GM21515 (cell line): Measurements from ENCODE around the gene SARS1.

Experiments used
- ATAC-seq: cut with Tn5 transposase; IDR thresholded peaks from one replicate; pipeline ENCODE4 v1.9.1; 2021; ENCODE audit not compliant: unreplicated experiment

Gene SARS1

GRCh38 chr1:109248797-109249629 is 35.3 kb downstream of the SARS1 start, which contains the start of gene CELSR2:
CELSR2 (plus strand) TSS chr1:109249539; CDS start chr1:109250080, 541 bp downstream.
- ATAC-seq: peak; percentile 73

GRCh38 chr1:109249654-109250401 is 36.1 kb downstream of the SARS1 start:
- ATAC-seq: peak; percentile 33

DNA sequence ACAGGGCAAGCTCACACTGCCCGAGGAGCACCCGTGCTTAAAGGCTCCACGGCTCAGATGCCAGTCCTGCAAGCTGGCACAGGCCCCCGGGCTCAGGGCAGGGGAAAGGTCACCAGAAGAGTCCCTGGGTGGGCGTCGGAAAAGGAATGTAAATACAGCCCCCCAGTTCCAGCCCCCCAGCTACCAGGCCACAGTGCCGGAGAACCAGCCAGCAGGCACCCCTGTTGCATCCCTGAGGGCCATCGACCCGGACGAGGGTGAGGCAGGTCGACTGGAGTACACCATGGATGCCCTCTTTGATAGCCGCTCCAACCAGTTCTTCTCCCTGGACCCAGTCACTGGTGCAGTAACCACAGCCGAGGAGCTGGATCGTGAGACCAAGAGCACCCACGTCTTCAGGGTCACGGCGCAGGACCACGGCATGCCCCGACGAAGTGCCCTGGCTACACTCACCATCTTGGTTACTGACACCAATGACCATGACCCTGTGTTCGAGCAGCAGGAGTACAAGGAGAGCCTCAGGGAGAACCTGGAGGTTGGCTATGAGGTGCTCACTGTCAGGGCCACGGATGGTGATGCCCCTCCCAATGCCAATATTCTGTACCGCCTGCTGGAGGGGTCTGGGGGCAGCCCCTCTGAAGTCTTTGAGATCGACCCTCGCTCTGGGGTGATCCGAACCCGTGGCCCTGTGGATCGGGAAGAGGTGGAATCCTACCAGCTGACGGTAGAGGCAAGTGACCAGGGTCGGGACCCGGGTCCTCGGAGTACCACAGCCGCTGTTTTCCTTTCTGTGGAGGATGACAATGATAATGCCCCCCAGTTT is 36.9 kb downstream of the SARS1 start:
- ATAC-seq: no peak

GRCh38 chr1:109251277-109252166 is 37.8 kb downstream of the SARS1 start:
- no peak for ATAC-seq

DNA sequence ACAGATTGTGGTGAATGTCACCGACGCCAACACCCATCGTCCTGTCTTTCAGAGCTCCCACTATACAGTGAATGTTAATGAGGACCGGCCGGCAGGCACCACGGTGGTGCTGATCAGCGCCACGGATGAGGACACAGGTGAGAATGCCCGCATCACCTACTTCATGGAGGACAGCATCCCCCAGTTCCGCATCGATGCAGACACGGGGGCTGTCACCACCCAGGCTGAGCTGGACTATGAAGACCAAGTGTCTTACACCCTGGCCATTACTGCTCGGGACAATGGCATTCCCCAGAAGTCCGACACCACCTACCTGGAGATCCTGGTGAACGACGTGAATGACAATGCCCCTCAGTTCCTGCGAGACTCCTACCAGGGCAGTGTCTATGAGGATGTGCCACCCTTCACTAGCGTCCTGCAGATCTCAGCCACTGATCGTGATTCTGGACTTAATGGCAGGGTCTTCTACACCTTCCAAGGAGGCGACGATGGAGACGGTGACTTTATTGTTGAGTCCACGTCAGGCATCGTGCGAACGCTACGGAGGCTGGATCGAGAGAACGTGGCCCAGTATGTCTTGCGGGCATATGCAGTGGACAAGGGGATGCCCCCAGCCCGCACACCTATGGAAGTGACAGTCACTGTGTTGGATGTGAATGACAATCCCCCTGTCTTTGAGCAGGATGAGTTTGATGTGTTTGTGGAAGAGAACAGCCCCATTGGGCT is 38.6 kb downstream of the SARS1 start:
- ATAC-seq: no peak

- ATAC-seq: no peak
Observed at GRCh38 chr1:109252893-109253802, 39.4 kb downstream of the SARS1 start.

DNA sequence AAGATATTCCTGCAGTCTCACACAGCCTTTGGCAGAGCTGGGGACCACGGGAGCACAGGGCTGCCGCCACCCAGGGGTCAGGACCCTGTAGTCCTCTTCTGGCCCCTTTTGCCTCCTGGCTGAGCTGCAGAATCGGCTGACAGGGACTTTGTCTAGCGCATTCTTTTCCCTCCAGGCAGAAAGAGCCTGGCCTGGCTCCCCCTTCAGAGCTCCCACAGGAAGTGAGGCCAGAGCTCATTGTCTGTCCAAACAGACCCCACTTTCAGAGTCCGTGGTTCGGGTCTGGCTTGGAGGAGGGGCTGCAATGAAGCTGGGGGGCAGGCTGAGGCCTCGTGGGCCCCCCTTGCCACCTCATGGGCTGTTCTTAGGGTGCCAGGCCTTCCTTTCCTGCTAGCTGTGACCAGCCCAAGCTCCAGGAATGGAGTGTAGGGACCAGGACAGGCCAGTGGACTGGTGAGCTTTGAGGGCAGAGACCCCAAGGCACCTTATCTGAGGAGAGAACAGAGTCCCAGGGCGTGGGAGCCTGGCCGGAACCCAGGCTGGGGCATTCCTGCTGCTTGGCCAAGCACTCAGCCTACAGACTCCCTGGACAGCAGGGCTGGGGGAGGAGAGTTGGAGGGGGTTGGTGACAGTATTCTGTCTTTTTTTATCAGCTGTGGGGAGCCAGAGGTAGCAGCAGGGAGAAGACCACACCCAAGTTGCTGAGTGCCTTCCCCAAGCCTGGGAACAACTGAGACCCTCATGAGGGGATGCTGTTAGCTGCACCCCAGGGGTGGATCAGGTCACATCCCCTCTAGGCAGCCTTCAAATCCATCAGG is 40.3 kb downstream of the SARS1 start:
- ATAC-seq: no peak

DNA sequence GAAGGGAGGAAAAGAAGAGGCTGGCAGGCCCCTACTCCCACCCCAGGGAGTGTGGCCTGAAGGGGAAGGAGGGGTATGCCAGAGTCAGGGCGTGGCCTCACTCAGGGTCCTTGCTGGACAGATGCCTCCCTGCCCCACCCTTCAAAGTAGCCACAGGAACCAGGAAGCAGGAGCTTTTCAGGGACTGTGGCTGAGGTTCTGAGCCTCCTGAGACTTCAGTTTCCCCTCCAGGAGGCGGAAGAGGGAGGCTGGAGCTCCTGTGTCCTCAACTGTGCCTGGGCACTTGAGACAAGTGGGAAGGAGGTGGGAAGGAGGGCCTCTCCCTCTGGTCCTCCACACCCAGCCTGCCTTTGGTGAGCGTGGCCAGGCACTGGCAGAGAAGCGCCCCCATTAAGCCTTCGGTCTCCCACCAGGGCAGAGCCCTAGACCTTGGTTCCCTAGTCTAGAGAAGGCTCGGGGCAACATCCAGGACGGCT is 40.9 kb downstream of the SARS1 start:
- ATAC-seq: no peak

- no peak for ATAC-seq
Observed at GRCh38 chr1:109255097-109255651, 41.5 kb downstream of the SARS1 start.

- ATAC-seq: no peak
Observed at GRCh38 chr1:109255678-109256077, 42.0 kb downstream of the SARS1 start.

GRCh38 chr1:109256085-109256484 is 42.4 kb downstream of the SARS1 start:
- no peak for ATAC-seq

DNA sequence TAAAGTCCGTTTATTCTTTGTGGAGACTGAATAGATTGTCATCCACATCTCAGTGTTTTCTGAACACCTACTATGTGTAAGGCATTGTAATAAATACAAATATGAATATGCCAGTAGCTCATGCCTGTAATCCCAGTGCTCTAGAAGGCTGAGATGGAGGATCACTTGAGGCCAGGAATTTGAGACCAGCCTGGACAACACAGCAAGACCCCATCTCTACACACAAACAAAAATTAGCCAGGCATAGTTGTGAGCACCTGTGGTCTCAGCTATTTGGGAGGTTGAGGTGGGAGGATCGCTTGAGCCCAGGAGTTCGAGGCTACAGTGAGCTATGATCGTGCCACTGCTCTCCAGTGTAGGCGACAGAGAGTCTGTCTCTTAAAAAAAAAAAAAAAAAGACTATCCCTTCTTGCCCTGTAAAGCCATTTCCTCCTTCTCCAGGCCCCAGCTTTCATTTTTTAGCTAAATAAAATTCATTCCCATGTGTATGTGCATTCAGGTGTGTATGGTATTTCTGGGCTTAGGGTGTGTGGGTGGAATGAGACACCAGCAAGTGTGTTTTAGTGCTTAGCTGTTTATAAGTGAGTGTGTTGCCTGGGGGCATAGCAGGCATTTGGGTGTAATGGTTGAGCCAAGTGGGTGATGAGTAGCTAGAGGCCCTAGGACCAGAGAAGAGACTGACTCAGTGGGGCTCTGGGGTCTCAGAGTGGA is 43.4 kb downstream of the SARS1 start:
- ATAC-seq: no peak

DNA sequence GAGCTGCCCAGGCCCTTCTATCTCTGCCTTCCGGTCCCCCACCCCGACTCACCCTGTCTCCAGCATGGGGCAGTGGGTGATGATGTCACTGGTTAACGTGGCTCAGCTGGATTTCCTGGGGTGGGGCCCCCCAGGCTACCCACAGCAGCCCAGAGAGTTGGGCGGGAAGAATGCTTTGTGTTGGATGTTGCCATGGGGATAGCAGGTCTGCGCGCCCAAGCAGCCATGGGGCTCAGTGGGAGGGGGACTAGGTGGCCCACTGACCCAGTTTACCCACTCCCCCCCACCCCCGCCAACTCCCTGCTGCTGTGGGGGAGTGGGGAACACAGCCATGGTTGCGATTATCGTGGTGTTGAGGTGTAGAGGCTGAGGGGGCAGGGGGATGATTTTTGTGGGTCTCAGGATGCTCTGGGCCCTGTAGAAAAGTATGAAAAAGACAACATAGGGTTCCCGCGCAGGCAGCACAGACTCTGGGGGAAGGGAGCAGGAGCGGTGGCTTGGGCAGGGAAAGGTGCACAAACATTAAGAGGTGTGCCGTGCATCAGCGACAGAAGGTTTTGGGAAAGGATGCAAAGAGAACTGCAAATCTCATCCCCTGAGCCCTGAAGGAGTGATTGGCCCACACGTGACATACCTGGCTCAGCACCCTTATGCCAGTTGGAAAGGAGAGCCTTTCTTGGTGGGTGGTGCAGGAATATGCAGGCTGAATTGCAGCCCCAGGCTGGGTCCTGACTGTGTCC is 44.1 kb downstream of the SARS1 start:
- ATAC-seq: no peak

DNA sequence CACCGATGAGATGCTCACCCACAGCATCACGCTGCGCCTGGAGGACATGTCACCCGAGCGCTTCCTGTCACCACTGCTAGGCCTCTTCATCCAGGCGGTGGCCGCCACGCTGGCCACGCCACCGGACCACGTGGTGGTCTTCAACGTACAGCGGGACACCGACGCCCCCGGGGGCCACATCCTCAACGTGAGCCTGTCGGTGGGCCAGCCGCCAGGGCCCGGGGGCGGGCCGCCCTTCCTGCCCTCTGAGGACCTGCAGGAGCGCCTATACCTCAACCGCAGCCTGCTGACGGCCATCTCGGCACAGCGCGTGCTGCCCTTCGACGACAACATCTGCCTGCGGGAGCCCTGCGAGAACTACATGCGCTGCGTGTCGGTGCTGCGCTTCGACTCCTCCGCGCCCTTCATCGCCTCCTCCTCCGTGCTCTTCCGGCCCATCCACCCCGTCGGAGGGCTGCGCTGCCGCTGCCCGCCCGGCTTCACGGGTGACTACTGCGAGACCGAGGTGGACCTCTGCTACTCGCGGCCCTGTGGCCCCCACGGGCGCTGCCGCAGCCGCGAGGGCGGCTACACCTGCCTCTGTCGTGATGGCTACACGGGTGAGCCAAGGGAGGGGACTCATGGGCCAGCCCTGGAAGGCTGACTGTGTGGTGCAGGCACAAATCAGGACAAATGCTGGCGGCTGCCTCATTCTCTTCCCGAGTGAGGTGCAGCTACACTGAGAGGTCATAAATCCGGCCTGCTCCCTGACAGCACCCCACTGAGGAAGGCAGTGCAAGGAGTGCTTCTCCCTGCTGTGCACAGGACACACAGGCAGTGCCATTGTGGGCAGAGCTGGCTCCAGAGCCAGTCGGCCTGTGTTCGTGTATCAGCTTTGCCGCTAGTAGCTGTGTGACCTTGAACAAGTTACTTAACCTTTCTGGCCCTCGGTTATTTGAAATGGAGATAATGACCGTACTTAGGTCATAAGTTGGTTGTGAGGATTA is 45.1 kb downstream of the SARS1 start:
- ATAC-seq: no peak
